Neural progenitor cell (in vitro differentiated cells): ENCODE results near the gene DOCK3.

Source experiments
- CTCF ChIP-seq: fragments of 200-600 bp; sonication (generic); IDR thresholded peaks from 2 replicates; pipeline ENCODE4 v1.5.1; 2017; ENCODE audit warnings: antibody characterized with exemption, mild to moderate bottlenecking
- EZH2 ChIP-seq: fragments of 200-600 bp; sonication (generic); IDR thresholded peaks from 2 replicates; pipeline ENCODE4 v1.6.1; 2017; ENCODE audit warnings: antibody characterized with exemption, mild to moderate bottlenecking, moderate library complexity
- EZH2phosphoT487 ChIP-seq: fragments of 200-600 bp; sonication (generic); IDR thresholded peaks from 2 replicates; pipeline ENCODE4 v1.6.1; 2017; ENCODE audit warnings: antibody characterized with exemption

GRCh38 chr3:51075221-51075775, 400.6 kb downstream of the DOCK3 start:
- TF ChIP-seq CTCF (no peak), EZH2 (no peak), EZH2phosphoT487 (no peak)
